Glutamatergic neuron (in vitro differentiated cells): ENCODE measurements around the gene GPR137B. TPM values are rescaled to one million over a fixed set of nuclear protein-coding genes. Genes with fewer than 3 reads are reported as not detected.

Experiments used
- DNase-seq: peaks from one replicate; pipeline ENCODE4 v3.0.0; 2022
- H3K27ac Mint-ChIP-seq: one replicate; pipeline ENCODE4 v1.8.0; 2020; ENCODE audit warnings: mild to moderate bottlenecking, mixed read lengths, inconsistent platforms; ENCODE audit not compliant: unreplicated experiment
- H3K27me3 Mint-ChIP-seq: one replicate; pipeline ENCODE4 v1.8.0; 2020; ENCODE audit warnings: mild to moderate bottlenecking, moderate library complexity, mixed read lengths, inconsistent platforms; ENCODE audit not compliant: unreplicated experiment
- H3K36me3 Mint-ChIP-seq: one replicate; pipeline ENCODE4 v1.8.0; 2020; ENCODE audit warnings: mild to moderate bottlenecking, mixed read lengths, inconsistent platforms; ENCODE audit not compliant: unreplicated experiment
- H3K4me1 Mint-ChIP-seq: one replicate; pipeline ENCODE4 v1.8.0; 2020; ENCODE audit warnings: mild to moderate bottlenecking, low read depth, mixed read lengths, inconsistent platforms; ENCODE audit not compliant: unreplicated experiment
- H3K4me3 Mint-ChIP-seq: one replicate; pipeline ENCODE4 v1.8.0; 2020; ENCODE audit warnings: mild to moderate bottlenecking, mixed read lengths, inconsistent platforms; ENCODE audit not compliant: unreplicated experiment
- H3K9me3 Mint-ChIP-seq: one replicate; pipeline ENCODE4 v1.8.0; 2020; ENCODE audit warnings: mild to moderate bottlenecking, moderate library complexity, mixed read lengths, inconsistent platforms; ENCODE audit not compliant: unreplicated experiment
- total RNA-seq: library from RNA; stranded (reverse); fragmentation: NEBNext Ultra II Directional; extraction: Animal tissue kit (Norgen Biotek cat#: 25700); gene quantifications from one replicate; pipeline ENCODE4 v1.2.1, GENCODE V29; 2021; ENCODE audit not compliant: unreplicated experiment
- TF ChIP-seq, protein P1 (sequence below): fragments of 200-600 bp; sonication (generic); IDR thresholded peaks from one replicate; pipeline ENCODE4 v1.5.0; 2021; ENCODE audit not compliant: partially characterized antibody, unreplicated experiment

Gene GPR137B
- total RNA-seq, 1 donor from 2014 or later = 22.5 TPM

GRCh38 chr1:236131916-236132315 is 10.4 kb upstream of the GPR137B start:
- H3K36me3 Mint-ChIP-seq = peaks cover 4% of the 10 kb centered on the region
- H3K9me3 Mint-ChIP-seq = peaks cover 4% of the 10 kb centered on the region
- H3K4me3 Mint-ChIP-seq = no peak overlapping the region
- peaks cover 7% of the 10 kb centered on the region for H3K4me1 Mint-ChIP-seq
- TF ChIP-seq, protein P1, sequence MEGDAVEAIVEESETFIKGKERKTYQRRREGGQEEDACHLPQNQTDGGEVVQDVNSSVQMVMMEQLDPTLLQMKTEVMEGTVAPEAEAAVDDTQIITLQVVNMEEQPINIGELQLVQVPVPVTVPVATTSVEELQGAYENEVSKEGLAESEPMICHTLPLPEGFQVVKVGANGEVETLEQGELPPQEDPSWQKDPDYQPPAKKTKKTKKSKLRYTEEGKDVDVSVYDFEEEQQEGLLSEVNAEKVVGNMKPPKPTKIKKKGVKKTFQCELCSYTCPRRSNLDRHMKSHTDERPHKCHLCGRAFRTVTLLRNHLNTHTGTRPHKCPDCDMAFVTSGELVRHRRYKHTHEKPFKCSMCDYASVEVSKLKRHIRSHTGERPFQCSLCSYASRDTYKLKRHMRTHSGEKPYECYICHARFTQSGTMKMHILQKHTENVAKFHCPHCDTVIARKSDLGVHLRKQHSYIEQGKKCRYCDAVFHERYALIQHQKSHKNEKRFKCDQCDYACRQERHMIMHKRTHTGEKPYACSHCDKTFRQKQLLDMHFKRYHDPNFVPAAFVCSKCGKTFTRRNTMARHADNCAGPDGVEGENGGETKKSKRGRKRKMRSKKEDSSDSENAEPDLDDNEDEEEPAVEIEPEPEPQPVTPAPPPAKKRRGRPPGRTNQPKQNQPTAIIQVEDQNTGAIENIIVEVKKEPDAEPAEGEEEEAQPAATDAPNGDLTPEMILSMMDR = no peak
- DNase-seq = no peak
- no peak overlapping the region for H3K27ac Mint-ChIP-seq
- H3K27me3 Mint-ChIP-seq = peaks cover 6% of the 10 kb centered on the region

DNA sequence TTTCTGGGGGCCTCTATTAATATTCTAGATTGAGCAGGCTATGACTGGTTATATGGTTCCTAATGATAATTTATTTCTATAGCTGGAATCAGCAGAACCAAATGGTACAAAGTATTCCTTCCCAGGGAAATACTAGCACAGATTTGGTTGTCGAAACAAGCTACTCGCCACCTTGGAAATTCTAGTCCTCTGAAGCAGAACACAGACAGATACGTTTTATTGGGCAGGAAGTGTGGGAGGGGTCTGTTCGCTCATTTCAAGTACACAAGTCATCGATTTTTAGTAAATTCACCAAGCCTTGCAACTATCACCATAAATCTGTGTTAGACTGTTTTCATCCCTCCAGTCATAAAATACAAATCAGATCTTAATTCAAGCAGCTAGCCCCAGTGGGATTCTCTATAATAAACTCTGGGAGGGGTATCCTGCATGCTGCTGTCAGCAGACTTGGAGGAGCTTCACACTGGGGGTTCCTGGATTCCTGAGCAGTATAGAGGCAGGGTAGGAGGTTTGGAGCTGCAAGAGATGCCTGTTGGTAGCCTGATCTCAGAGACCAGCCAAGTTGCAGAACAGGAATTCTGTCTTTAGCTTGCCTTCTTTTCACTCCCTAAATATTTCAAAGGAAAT is 9.8 kb upstream of the GPR137B start:
- TF ChIP-seq, protein P1 = no peak
- H3K4me1 Mint-ChIP-seq = peaks cover 7% of the 10 kb centered on the region
- peaks cover 6% of the 10 kb centered on the region for H3K27me3 Mint-ChIP-seq
- peaks cover 3% of the 10 kb centered on the region for H3K36me3 Mint-ChIP-seq
- H3K9me3 Mint-ChIP-seq = peaks cover 4% of the 10 kb centered on the region
- no peak overlapping the region for H3K4me3 Mint-ChIP-seq
- no peak for DNase-seq
- no peak overlapping the region for H3K27ac Mint-ChIP-seq

GRCh38 chr1:236133339-236133738 is 9.0 kb upstream of the GPR137B start:
- Mint-ChIP-seq H3K27ac (no peak overlapping the region), H3K36me3 (no peaks in the 10 kb centered on the region), H3K27me3 (peaks cover 3% of the 10 kb centered on the region)

GRCh38 chr1:236133802-236134201 is 8.5 kb upstream of the GPR137B start:
- Mint-ChIP-seq H3K9me3 (peaks cover 4% of the 10 kb centered on the region), H3K4me3 (no peak overlapping the region), H3K27me3 (peaks cover 2% of the 10 kb centered on the region), H3K36me3 (no peaks in the 10 kb centered on the region), H3K27ac (no peak overlapping the region), H3K4me1 (peaks cover 7% of the 10 kb centered on the region)
- no peak for DNase-seq
- TF ChIP-seq, protein P1 = no peak

More at GRCh38 chr1:236133339-236133738, 9.0 kb upstream of the GPR137B start:
- H3K4me3 Mint-ChIP-seq = no peak overlapping the region
- TF ChIP-seq, protein P1 = no peak
- DNase-seq = no peak
- peaks cover 4% of the 10 kb centered on the region for H3K9me3 Mint-ChIP-seq
- peaks cover 7% of the 10 kb centered on the region for H3K4me1 Mint-ChIP-seq

- peaks cover 8% of the 10 kb centered on the region for H3K9me3 Mint-ChIP-seq
- no peak overlapping the region for H3K27ac Mint-ChIP-seq
- no peaks in the 10 kb centered on the region for H3K36me3 Mint-ChIP-seq
- TF ChIP-seq, protein P1 = no peak
- H3K4me3 Mint-ChIP-seq = no peak overlapping the region
- DNase-seq = no peak
- H3K27me3 Mint-ChIP-seq = peaks cover 14% of the 10 kb centered on the region
- no peaks in the 10 kb centered on the region for H3K4me1 Mint-ChIP-seq
These were observed 5.0 kb upstream of the GPR137B start for GRCh38 chr1:236137285-236137852.
